HG02759 (cell line): ENCODE data around the gene NEURL1.
"Not testable (repeated sequence)": the region's sequence is repeated elsewhere in the genome, so short reads cannot be mapped to it uniquely, and the experiment has no call there.

Experiments
- ATAC-seq: cut with Tn5 transposase; IDR thresholded peaks from one replicate; pipeline ENCODE4 v1.9.1; 2021; ENCODE audit warnings: mild to moderate bottlenecking, moderate library complexity; ENCODE audit not compliant: unreplicated experiment

Gene NEURL1

GRCh38 chr10:103492655-103493261, 747 bp upstream of the NEURL1 start:
- no peak for ATAC-seq

- no peak for ATAC-seq
Measured at GRCh38 chr10:103493916-103494877, 692 bp downstream of the NEURL1 start.

- no peak for ATAC-seq
Measured at GRCh38 chr10:103495321-103495720, 1.8 kb downstream of the NEURL1 start.

- ATAC-seq, result no peak
Measured at GRCh38 chr10:103497161-103497915, 3.8 kb downstream of the NEURL1 start.

- ATAC-seq, result no peak
Measured at GRCh38 chr10:103498936-103499638, 5.6 kb downstream of the NEURL1 start.

- ATAC-seq, result no peak
Measured at GRCh38 chr10:103499881-103500280, 6.4 kb downstream of the NEURL1 start.

GRCh38 chr10:103500481-103500880, 7.0 kb downstream of the NEURL1 start:
- no peak for ATAC-seq

GRCh38 chr10:103501186-103501585, 7.7 kb downstream of the NEURL1 start:
- no peak for ATAC-seq

GRCh38 chr10:103502849-103503660, 9.6 kb downstream of the NEURL1 start:
- no peak for ATAC-seq

- ATAC-seq, result not testable (repeated sequence)
Measured at GRCh38 chr10:103503777-103504176, 10.3 kb downstream of the NEURL1 start.

- no peak for ATAC-seq
Measured at GRCh38 chr10:103504181-103504783, 10.8 kb downstream of the NEURL1 start.

- ATAC-seq, result no peak
Measured at GRCh38 chr10:103506061-103506460, 12.6 kb downstream of the NEURL1 start.

- ATAC-seq, result no peak
Measured at GRCh38 chr10:103507235-103508191, 14.0 kb downstream of the NEURL1 start.

- no peak for ATAC-seq
Measured at GRCh38 chr10:103510046-103510685, 16.7 kb downstream of the NEURL1 start.

- ATAC-seq, result no peak
Measured at GRCh38 chr10:103510791-103511752, 17.6 kb downstream of the NEURL1 start.

GRCh38 chr10:103512166-103512565, 18.7 kb downstream of the NEURL1 start:
- ATAC-seq, result no peak
